SH-SY5Y (cell line): Measurements from ENCODE around the gene FAXC.

ENCODE experiments used
- GATA2 ChIP-seq: IDR thresholded peaks from 2 replicates; pipeline ENCODE4 v1.6.1; 2011; ENCODE audit warnings: mild to moderate bottlenecking, low read depth, low read length
- GATA3 ChIP-seq: IDR thresholded peaks from 2 replicates; pipeline ENCODE4 v1.6.1; 2011; ENCODE audit warnings: low read depth, mild to moderate bottlenecking, low read length, moderate library complexity

FAXC gene

DNA sequence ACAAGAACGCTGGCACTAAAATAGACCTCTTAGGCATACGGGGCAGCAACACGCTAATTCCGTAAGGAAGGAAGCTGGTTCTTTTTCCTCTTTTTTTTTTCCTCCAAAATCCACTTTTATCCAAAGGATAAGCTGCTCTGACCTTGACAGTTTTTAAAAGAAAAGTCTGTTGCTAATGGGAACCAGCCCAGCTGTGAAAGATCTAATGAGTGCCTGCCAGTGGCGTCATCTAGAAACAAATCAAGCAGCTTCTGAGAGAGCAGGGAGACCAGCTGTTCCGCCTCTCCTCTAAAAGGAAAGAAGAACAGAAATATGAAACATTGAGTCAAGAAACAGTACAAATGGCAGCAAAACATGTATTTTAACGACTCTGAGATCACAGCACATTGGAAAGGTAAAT lies 78.6 kb downstream of the FAXC start:
- TF ChIP-seq GATA3 (no peak), GATA2 (no peak)

DNA sequence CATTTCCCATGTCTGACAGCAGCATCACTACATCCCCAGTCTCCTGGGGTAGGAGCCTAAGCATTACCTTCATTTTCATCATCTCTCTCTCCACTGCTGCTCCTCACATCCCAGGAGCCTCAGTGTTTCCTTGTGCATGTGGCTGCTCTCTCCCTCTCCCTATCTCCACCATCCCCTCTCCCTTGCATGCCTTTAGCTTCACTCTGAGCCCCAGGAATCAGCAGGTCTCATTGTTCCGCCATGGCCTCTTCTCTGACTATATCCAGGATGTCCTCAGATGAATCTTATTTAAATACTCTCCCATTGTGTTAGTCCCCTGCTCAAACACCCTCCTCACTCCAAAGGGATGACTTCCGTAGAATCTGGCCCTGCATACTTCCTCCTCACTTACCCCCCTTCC lies 79.4 kb downstream of the FAXC start:
- TF ChIP-seq GATA3: no peak
- TF ChIP-seq GATA2: no peak

DNA sequence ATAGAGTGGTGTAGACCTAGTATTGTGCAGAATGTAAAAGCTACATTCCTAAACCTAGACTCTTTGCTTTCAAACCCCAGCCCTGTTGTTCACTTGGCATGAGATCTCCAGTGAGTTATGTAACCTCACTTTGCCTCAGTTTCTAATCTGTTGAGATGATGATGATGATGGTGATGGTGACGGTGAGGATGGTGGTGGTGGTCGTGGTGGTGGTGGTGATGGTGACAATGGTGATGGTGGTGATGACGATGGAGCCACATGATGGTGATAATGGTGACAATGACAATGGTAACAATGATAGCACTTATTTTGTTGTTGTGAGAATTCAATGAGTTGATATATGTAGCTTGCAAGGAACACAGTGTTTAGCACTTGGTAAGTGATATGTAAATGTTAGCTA lies 80.3 kb downstream of the FAXC start:
- no peak for TF ChIP-seq GATA2
- no peak for TF ChIP-seq GATA3

DNA sequence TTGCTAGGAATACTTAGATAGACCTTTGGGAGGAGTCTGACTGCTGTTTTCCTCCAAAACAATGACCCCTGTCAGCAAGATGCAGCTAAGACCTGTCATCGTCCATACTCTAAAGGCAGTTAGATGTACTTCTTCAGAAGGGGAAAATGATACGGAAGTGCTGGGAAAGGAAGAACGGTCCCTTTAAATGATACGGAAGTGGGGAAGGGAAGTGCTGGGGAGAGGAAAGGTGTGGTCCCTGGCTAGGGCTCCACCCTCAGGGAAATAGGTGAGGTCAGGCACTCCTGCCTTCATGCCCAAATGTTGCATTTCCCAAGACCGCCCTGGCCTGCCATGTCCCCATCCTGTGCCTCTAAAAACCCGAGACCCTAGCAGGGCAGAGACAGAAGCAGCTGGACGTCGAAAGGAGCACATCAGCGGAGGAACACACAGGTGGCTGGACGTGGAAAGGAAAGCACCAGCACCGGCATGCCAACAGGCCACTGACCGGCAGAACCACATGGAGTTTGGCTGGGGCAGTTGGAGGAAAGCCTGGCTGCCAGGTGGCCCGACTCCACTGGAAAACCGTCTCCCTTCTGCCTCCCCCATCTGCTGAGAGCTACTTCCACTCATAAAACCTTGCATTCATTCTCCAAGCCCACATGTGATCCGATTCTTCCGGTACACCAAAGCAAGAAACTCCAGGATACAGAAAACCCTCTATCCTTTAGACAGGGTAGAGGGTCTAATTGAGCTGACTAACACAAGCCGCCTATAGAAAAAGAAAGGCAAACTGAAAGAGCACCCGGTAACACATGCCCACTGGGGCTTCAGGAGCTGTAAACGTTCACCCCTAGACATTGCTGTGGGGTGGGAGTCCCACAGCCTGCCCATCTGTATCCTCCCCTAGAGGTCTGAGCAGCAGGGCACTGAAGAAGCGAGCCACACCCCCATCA lies 94.6 kb downstream of the FAXC start:
- TF ChIP-seq GATA3 (no peak), GATA2 (no peak)

DNA sequence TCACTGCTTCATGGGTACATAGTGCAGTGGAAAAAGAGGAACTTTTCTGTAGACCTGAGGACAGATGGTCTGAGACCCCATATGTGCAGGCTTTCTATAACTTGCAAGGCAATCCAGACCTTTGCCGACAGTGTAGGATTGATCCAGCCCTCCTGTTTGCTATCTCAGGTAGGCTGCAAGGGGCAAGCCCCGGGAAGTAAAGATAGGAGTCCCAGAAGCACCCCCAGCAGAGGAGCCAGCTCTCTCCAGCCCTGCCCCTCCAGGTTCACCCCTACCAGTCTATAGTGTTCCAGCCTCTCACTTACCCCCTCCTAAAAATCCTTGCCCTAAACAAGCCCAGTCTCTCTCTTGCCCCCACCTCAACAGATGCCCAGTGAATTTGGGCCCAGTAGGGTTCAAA lies 96.2 kb downstream of the FAXC start:
- no peak for TF ChIP-seq GATA3
- no peak for TF ChIP-seq GATA2

DNA sequence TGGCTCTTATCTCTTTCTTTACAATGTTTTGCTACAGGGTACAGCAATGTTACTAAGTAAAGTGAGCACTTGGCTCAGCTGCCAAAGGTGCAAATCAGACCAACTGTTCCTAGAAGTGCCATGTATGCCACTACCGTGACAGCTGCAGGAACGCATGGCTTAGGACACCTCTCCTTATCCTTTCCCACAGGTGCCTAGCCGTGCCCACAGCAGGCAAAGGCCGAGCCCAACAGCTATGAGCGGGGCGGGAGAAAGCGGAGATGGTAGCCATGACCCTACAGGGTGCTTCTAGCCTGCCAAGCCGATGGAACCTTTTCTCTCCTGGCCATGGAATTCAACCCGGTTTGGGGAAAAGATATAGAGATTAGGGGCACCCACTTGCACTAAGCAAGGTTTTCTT lies 97.1 kb downstream of the FAXC start:
- TF ChIP-seq GATA3: no peak
- no peak for TF ChIP-seq GATA2

DNA sequence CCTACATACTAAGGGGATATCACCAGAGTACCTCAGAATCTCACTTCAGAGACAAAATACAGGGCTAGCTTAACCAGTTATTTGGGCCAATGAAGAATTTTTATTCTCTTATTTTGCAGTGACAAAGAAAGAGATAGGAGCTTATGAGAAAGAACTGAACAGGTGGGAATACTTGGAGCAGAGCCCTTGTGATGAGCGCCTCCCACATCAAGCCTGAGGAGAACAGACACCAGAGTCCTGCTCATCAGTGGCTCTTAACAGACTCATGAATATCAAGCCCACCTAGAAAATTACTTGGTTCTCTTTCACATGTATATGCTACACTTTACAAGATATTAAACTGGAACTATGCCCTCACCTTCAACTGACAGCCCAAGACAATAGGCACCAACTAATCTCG lies 99.0 kb downstream of the FAXC start:
- TF ChIP-seq GATA3: no peak
- TF ChIP-seq GATA2: no peak

DNA sequence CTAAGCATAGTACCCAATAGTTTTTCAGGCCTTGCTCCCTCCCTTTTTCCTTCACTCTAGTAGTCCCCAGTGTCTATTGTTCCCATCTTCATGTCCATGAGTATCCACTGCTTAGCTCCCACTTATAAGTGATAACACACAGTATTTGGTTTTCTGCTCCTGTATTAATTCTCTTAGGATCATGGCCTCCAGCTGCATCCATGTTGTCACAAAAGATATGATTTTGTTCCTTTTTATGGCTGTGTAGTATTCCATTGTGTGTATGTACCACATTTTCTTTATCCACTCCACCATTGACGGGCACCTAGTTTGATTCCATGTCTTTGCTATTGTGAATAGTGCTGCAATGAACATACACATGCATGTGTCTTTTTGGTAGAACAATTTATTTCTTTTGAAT lies 102.9 kb downstream of the FAXC start:
- TF ChIP-seq GATA2: no peak
- no peak for TF ChIP-seq GATA3

DNA sequence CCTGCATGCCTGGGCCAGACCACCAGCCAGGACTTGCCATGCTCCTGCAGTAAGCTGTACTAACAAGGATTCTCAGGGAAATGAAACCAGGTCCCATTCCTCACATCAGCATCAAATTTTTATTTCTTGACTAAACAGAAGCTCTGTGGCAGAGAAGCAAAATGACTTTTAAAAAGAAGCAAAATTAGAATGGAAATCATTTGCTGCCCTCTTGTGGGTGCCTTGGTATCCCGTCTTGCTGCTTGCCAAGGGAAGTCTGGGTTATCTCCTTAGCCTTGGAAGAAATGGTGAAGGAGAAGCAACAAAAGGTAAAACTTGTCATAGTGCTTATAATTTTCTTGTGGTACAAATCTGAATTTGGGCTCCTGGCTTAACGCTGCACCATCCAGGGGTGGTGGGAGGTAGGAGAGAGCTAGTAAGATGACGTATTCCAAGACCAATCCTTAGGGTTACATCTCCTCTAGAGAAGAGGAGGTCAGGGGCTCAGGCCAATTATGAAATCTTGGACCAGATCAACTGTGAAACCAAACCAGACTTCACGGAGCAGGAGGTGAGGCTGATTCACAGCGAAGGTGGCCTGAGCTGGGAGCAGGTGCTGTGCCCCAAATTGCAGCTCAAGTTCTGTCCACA lies 107.5 kb downstream of the FAXC start:
- TF ChIP-seq GATA2: no peak
- no peak for TF ChIP-seq GATA3

DNA sequence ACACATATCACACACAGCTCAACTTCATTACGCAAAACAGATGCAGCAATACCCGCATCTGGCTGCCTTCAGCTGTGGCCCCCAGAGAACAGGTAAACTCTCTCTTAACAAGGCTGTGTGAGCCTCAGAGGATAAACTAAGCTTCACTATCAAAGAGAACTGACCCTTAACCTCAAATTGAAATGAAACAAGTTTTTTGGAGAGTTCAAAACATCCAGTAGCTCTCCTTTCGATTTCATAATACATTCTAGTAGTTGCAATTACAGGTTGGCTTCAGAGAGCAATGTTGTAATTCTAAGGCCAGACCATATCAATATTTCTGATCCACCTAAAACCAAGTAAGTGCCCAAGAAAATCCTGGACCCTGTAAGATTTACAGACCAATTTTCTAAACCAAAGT lies 113.5 kb downstream of the FAXC start:
- TF ChIP-seq GATA2 (no peak), GATA3 (no peak)

DNA sequence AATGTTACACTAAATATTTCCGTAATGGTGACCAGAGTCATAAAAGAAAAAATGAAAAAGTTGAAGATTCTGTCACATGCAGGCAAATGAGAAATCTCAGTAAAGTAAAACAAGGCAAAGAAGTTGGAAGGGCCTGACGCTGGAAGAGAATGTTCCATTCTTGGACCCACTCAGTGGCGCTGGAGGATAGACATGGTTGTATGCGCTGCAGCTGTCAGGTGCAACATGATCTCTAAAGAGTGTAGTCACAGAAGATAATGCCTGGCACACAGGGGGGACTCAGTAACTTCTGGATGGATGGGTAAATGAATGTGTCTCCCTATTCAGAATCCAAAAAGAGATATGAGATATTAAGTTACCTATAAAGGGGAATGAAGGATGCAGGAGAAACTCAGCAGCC lies 116.3 kb downstream of the FAXC start:
- no peak for TF ChIP-seq GATA3
- TF ChIP-seq GATA2: no peak

DNA sequence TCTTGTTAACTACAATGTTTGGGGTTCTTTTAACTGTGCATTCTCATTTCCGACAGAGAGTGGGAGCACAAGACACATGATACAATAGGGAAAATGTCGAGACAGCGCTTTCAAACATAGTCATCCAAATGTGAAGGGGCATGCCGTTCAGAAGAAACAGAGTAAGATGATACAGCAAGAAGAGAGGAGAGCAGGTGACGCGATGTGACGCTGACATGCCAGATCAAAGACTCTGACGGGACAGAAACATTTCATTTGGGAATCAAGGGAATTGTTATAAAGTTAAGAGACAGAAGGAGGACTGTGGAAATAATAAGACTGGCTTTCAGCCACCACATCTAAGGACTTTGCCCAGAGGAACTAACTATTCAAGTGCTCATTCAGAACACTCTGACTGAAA lies 117.4 kb downstream of the FAXC start:
- TF ChIP-seq GATA3 (no peak), GATA2 (no peak)

DNA sequence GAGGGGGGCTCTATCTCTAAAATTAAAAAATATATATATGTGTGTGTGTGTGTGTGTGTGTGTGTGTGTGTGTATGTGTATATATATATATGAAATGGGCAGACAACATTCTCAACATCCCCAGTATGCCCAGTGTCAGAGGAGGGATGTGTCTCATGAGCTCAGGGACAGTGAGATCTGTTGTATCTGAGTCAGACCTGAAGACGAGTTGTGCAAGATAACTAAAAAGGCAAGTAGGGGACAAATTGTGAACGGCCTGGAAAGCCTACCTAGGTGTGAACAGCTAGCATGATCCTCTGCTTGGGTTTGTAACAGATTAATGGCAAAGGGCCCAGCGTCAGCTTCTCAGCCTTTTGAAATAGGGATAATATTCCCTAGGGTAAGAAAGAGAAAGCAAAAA lies 124.3 kb downstream of the FAXC start:
- TF ChIP-seq GATA2 (no peak), GATA3 (no peak)
